HEK293T (cell line): ENCODE measurements around the gene MGAT4B.

Experiments used
- BHLHE40 ChIP-seq: fragments of 450-650 bp; IDR thresholded peaks from 2 replicates; pipeline ENCODE4 v1.6.1; 2016; ENCODE audit warnings: mild to moderate bottlenecking, moderate library complexity, borderline replicate concordance
- ELF4 ChIP-seq: fragments of 450-650 bp; IDR thresholded peaks from 2 replicates; pipeline ENCODE4 v1.6.1; 2017; ENCODE audit warnings: antibody characterized with exemption

DNA sequence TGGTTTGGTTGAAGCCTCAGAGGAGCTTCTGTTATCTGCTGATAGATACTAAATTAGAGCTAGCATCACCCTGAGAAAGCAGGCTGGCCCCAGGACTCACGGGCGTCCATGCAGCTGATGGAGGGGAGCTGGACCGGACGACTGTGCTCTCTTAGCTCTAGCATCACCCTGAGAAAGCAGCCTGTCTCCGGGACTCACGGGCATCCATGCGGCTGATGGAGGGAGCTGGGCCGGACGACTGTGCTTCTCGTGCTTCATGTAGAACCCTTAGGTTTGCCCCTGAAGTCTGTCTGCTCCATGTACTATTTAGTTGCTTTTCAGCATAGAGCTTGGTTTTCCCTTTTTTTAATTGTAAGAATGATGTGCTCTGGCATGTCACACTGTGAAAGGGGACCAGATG is 29.2 kb downstream of the MGAT4B start:
- TF ChIP-seq BHLHE40: no peak
- no peak for TF ChIP-seq ELF4
